Duodenal mucosa (tissue), 2 donors: ENCODE measurements around the gene WDR5.

Experiments used
- H3K27ac ChIP-seq: one replicate; pipeline ENCODE4 v1.7.0; 2013; ENCODE audit warnings: low read depth, low read length
- H3K27me3 ChIP-seq, 2 donors: one replicate each; pipeline ENCODE4 v1.7.0; 2013; ENCODE audit warnings: low read length in 2 of 2, control low read depth in 1 of 2; ENCODE audit not compliant: insufficient read depth in 2 of 2, control insufficient read depth in 1 of 2
- H3K36me3 ChIP-seq, 2 donors: one replicate each; pipeline ENCODE4 v1.7.0; 2013; ENCODE audit warnings: low read length in 2 of 2, control low read depth in 1 of 2; ENCODE audit not compliant: insufficient read depth in 2 of 2, control insufficient read depth in 1 of 2
- H3K4me1 ChIP-seq, 2 donors: one replicate each; pipeline ENCODE4 v1.7.0; 2013; ENCODE audit warnings: low read length in 2 of 2, control low read depth in 1 of 2; ENCODE audit not compliant: insufficient read depth in 2 of 2, control insufficient read depth in 1 of 2
- H3K4me3 ChIP-seq, 2 donors: one replicate each; pipeline ENCODE4 v1.7.0; 2013; ENCODE audit warnings: low read length in 2 of 2, low read depth in 1 of 2
- H3K9ac ChIP-seq, 2 donors: one replicate each; pipeline ENCODE4 v1.7.0; 2013; ENCODE audit warnings: low read length in 2 of 2, low read depth in 1 of 2
- H3K9me3 ChIP-seq, 2 donors: one replicate each; pipeline ENCODE4 v1.7.0; 2013; ENCODE audit warnings: low read length in 2 of 2, control low read depth in 1 of 2; ENCODE audit not compliant: control insufficient read depth in 1 of 2

The WDR5 gene

DNA sequence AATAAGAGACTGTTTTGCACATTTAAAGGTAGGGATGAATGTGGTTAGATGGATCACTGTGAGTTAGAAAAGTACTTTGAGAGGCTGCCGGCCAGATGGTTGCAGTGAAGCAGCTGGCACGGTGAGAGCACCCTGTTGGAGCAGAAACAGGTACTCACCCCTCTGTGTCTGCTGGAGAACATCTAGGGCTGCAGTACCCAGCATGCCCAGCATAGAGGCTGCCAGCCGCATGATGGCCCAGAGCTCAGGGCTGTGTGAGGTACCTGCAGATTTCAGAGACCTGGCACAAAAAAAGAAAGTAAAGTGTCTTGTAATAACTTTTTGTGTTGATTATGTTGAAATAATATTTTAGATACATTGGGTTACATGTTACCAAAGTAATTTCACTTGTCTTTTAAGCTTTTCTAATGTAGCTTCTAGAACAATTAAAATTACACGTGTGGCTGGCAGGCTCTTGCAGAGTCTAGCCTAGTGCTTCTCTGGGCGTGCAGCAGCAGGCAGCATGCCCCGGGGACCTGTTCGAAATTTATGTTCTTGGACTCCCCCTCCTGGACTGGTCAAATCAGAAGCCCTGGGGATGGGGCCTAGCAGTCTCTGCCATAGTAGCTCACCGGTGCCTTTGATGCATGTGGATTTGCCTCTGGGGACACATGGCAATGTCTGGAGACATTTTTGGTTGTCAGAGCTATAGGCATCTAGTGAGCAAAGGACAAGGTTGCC lies 11.1 kb downstream of the WDR5 start:
- no peaks in the 10 kb centered on the region for H3K27me3 ChIP-seq
- no peak overlapping the region for H3K4me3 ChIP-seq
- H3K9ac ChIP-seq: no peak overlapping the region
- H3K27ac ChIP-seq: no peak overlapping the region
- peaks cover 39 to 81% of the 10 kb centered on the region in 2 donors for H3K36me3 ChIP-seq
- H3K9me3 ChIP-seq: no peaks in the 10 kb centered on the region
- peaks cover 0 to 12% of the 10 kb centered on the region in 2 donors for H3K4me1 ChIP-seq

DNA sequence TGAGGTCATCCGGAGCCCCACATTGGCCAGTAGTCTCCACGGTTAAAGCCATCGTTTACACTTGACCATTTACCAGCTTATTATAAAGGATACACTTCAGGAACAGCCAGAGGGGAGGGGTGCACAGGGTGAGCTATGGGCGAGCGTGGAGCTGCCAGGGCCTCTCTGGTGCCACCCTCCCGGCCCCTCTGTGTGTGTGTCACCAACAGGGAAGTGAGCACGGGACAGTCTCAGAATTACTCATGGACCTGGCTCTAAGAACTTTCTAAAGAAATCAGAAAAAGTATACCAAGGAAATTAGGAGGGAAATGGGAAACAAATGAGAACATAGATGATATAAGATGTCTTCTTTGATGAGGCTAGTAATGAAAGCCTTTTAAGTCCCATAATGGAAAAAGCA lies 13.5 kb downstream of the WDR5 start:
- Histone ChIP-seq H3K27me3 (no peaks in the 10 kb centered on the region), H3K9ac (no peak overlapping the region), H3K4me1 (peaks cover 0 to 16% of the 10 kb centered on the region in 2 donors), H3K4me3 (no peak overlapping the region), H3K27ac (no peak overlapping the region), H3K9me3 (no peaks in the 10 kb centered on the region), H3K36me3 (peaks cover 38 to 88% of the 10 kb centered on the region in 2 donors)

DNA sequence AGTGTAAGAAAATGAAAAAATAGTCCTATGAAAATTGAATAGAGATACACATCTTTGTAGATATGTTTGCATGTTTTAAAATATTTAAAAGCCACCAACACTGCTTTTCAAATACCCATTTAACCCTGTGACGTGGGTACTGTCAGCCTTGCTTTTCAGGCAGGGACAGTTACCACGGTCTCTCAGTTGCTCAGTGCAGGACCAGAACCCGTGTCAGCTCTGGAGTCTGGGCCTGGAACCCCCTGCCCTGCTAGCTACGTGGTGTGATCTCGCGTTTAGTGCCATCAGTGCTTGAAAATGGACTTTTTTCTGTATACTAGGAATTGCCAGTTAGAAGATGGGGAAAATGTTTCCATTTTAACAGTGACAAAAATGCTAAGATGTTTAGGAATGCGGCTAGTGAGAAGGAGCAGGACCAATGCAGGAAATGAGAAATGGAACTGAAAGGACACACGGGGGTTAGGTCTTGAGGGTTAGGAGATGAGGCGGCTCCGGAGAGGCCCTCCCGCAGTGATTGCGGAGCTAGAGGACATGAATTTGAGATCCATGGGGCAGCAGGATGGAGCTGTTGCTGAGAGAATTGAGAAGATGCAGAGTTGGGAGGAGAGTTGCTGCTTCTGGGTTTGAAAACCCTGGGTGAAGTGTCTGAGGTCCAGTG lies 14.8 kb downstream of the WDR5 start:
- Histone ChIP-seq H3K9me3 (no peaks in the 10 kb centered on the region), H3K9ac (no peak overlapping the region), H3K4me3 (no peak overlapping the region), H3K4me1 (peaks cover 0 to 16% of the 10 kb centered on the region in 2 donors), H3K27ac (no peak overlapping the region), H3K36me3 (peaks cover 40 to 89% of the 10 kb centered on the region in 2 donors), H3K27me3 (no peaks in the 10 kb centered on the region)

DNA sequence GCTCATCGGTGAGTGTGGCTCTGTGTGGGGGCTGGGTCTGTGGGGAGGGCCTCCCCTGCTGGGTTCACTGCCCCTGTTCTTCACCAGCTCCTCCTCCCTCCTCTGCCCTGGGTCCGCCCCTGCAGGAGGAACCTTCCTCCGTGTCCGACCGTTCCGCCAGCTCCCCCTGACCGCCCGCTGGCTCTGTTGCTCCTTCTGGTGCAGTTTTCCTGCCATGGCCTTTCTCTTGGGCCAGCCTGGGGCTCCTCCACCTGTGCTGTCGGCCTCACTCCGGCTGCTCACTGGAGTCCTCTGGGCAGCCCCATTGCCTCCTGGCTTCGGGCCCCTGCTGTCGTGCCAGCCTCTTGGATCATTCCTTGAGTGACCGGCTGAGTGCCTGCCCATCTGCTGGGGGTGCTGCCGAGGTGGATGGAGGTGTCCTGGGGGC lies 16.2 kb downstream of the WDR5 start:
- H3K4me3 ChIP-seq: no peak overlapping the region
- no peak overlapping the region for H3K9ac ChIP-seq
- no peaks in the 10 kb centered on the region for H3K27me3 ChIP-seq
- H3K4me1 ChIP-seq: peaks cover 0 to 16% of the 10 kb centered on the region in 2 donors
- H3K9me3 ChIP-seq: no peaks in the 10 kb centered on the region
- H3K27ac ChIP-seq: no peak overlapping the region
- H3K36me3 ChIP-seq: peaks cover 45 to 94% of the 10 kb centered on the region in 2 donors

DNA sequence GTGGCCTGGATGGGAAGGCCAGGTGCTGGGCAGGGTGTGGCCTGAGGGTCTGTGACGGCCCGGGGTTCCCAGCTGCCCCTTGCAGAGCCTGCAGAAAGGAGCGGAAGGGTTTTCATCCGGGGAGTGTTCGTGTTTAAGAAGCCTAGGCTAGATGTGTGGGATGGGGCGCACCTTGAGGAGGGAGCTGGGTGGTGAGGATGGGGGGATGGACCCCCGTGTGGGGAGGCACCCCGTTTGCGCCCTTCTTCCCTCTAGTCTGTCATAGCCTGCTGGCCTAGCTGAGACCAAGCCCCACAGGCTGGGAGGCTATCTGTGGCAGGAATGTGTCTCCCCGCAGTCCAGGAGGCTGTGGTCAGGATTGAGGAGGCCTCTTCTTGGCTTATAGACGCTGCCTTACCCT lies 16.6 kb downstream of the WDR5 start:
- no peak overlapping the region for H3K4me3 ChIP-seq
- H3K4me1 ChIP-seq: peaks cover 0 to 16% of the 10 kb centered on the region in 2 donors
- no peak overlapping the region for H3K9ac ChIP-seq
- H3K36me3 ChIP-seq: peaks cover 46 to 94% of the 10 kb centered on the region in 2 donors
- no peak overlapping the region for H3K27ac ChIP-seq
- no peaks in the 10 kb centered on the region for H3K9me3 ChIP-seq
- no peaks in the 10 kb centered on the region for H3K27me3 ChIP-seq

DNA sequence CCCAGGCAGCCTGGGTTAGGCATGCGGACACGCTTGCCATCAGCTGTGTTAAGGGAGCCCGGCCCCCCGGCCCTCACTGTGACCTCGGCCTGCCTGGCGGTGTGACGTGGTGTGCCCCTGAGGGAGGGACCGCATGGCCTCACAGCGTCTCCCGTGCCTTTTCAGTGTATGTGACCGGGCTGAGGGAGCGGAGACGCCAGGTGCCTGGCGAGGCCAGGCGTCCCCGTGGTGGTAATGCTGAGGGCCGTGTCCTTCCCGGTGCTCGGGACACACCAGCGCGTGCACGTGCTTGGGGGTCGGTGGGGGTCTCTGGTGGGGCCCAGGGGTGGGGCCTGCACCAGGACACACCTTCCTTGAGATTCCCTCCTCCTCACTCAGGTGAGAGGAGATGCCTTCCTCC lies 17.6 kb downstream of the WDR5 start:
- Histone ChIP-seq H3K27ac (no peak overlapping the region), H3K4me1 (peaks cover 0 to 16% of the 10 kb centered on the region in 2 donors), H3K36me3 (peaks cover 50 to 96% of the 10 kb centered on the region in 2 donors), H3K9ac (no peak overlapping the region), H3K4me3 (no peak overlapping the region), H3K9me3 (no peaks in the 10 kb centered on the region), H3K27me3 (no peaks in the 10 kb centered on the region)

DNA sequence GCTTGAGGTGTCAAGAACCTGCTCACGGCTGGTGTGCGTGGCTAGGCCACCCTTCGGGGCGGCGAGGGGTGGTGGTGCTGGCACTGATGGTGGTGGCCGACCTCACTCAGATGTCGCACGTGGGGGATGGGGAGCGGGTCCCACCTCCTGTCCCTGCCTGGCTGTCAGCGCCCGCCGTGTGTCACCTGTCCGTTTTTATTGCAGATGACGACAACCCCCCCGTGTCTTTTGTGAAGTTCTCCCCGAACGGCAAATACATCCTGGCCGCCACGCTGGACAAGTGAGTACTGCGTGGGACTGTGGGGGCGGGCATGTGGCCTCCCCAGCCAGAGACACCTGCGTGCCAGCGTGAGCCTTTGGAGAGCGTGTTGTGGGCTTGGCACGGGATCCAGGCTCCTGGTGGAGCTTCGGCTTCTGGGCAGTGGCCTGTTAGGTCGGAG lies 18.4 kb downstream of the WDR5 start:
- H3K9me3 ChIP-seq: no peaks in the 10 kb centered on the region
- H3K4me1 ChIP-seq: peaks cover 0 to 16% of the 10 kb centered on the region in 2 donors
- H3K27ac ChIP-seq: no peak overlapping the region
- peaks cover 46 to 94% of the 10 kb centered on the region in 2 donors for H3K36me3 ChIP-seq
- no peak overlapping the region for H3K4me3 ChIP-seq
- no peaks in the 10 kb centered on the region for H3K27me3 ChIP-seq
- H3K9ac ChIP-seq: no peak overlapping the region

DNA sequence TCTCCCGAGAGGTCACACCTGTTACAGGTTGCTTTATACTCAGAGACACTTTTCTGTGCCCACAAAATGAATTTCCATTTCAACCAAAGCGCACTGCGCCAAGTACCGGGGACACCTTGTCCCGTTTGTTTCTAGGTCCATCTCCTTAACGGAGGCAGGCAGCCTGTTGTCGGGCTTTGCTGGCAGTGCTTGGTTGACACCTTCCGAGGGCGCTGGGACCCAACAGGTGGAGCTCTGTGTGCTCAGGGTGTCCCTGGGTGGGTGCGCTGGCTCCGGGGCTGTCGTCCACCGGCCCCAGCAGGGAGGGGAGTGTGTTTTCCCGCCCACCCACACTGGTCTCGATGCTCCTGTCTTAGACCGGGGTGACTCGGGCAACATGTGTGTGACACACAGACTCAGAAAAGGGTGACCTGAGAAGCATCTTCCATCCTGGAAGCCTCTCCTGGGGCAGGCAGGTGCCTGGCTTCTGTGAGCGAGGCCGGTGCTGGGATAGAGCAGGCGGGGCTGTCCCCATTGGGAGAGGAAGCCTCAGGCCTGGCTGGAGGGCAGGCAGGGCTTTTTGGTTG lies 20.0 kb downstream of the WDR5 start:
- Histone ChIP-seq H3K4me3 (no peak overlapping the region), H3K9me3 (no peaks in the 10 kb centered on the region), H3K4me1 (peaks cover 0 to 10% of the 10 kb centered on the region in 2 donors), H3K27me3 (no peaks in the 10 kb centered on the region), H3K27ac (no peak overlapping the region), H3K36me3 (peaks cover 46 to 82% of the 10 kb centered on the region in 2 donors), H3K9ac (no peak overlapping the region)

DNA sequence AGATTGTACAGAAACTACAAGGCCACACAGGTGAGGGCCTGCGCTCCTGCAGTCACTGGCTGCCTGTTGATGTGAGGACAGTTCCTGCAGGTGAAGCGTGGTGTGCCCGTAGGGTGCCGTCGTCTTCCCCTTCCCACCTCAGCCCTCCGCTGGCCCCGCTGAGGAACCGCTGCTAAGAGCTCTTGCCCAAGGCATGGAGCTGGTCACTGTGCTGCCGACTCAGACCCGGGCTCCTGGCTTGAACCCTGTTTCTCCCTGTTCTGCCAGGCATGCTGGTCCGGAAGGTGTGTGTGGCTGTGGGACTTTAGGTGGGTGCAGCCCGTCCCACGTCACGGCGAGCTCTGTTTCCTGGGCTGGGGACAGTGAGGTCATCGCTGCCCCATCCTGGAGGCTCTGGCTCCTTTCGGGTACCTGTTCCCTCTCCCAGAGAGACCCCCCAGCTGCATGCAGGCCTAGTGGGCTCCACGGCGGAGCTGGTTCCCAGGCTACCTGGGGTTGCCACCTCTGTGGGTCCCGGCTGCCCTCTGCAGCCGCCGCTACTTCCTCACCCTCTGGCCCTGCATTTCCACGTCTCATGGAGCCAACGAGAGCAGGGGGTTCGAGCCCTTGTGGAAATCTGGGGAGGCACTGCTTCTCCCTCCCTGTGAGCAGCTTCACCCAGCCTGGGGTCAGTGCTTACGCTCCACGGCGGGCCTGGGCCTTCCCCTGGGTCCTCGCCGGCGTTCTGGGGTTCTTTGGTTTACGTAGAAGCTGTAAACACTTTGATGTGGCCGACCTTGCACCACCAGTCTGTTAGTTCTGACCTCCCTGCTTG lies 20.9 kb downstream of the WDR5 start:
- Histone ChIP-seq H3K9ac (no peak overlapping the region), H3K4me3 (no peak overlapping the region), H3K4me1 (peaks cover 0 to 5% of the 10 kb centered on the region in 2 donors), H3K36me3 (peaks cover 41 to 73% of the 10 kb centered on the region in 2 donors), H3K27ac (no peak overlapping the region), H3K9me3 (no peaks in the 10 kb centered on the region), H3K27me3 (no peaks in the 10 kb centered on the region)
